ENCODE results near the gene ZNF490.
A peak's percentile ranks its signal among the peaks of the same experiment; 100 is the strongest.
"Not testable (repeated sequence)": the region's sequence is repeated elsewhere in the genome, so short reads cannot be mapped to it uniquely, and the experiment has no call there.

Gene ZNF490

GRCh38 chr19:12621253-12622024 is 10.8 kb upstream of the ZNF490 start:
- not testable (repeated sequence) for DNase-seq (ENCODE audit: low read depth in 2 of 2)

GRCh38 chr19:12617646-12618045 is 7.0 kb upstream of the ZNF490 start:
- no peak for DNase-seq (ENCODE audit: low read depth in 2 of 2)

GRCh38 chr19:12611361-12611699 is 717 bp upstream of the ZNF490 start:
- DNase-seq (ENCODE audit: low read depth in 2 of 2): no peak

GRCh38 chr19:12607631-12608030 is 3.0 kb downstream of the ZNF490 start:
- no peak for DNase-seq (ENCODE audit: low read depth in 2 of 2)

- DNase-seq (ENCODE audit: low read depth in 2 of 2): no peak
These were observed 3.8 kb downstream of the ZNF490 start for GRCh38 chr19:12606796-12607195.

GRCh38 chr19:12603714-12604113 is 6.9 kb downstream of the ZNF490 start:
- DNase-seq (ENCODE audit: low read depth in 2 of 2): peak in 1 of 2 donors; percentile 19

GRCh38 chr19:12597594-12597993 is 13.0 kb downstream of the ZNF490 start:
- no peak for DNase-seq (ENCODE audit: low read depth in 2 of 2)

- DNase-seq (ENCODE audit: low read depth in 2 of 2): no peak
These were observed 13.6 kb downstream of the ZNF490 start for GRCh38 chr19:12596927-12597548.

GRCh38 chr19:12596485-12596884 is 14.1 kb downstream of the ZNF490 start:
- DNase-seq (ENCODE audit: low read depth in 2 of 2): no peak

GRCh38 chr19:12581100-12581499 is 29.5 kb downstream of the ZNF490 start:
- no peak for DNase-seq (ENCODE audit: low read depth in 2 of 2)

- no peak for DNase-seq (ENCODE audit: low read depth in 2 of 2)
These were observed 30.4 kb downstream of the ZNF490 start for GRCh38 chr19:12580180-12580694.

GRCh38 chr19:12578641-12579040 is 32.0 kb downstream of the ZNF490 start:
- no peak for DNase-seq (ENCODE audit: low read depth in 2 of 2)

- DNase-seq (ENCODE audit: low read depth in 2 of 2): no peak
These were observed 36.6 kb downstream of the ZNF490 start for GRCh38 chr19:12574036-12574435.

GRCh38 chr19:12567951-12568350 is 42.7 kb downstream of the ZNF490 start:
- no peak for DNase-seq (ENCODE audit: low read depth in 2 of 2)

- not testable (repeated sequence) for DNase-seq (ENCODE audit: low read depth in 2 of 2)
These were observed 44.2 kb downstream of the ZNF490 start for GRCh38 chr19:12566380-12566779.

- DNase-seq (ENCODE audit: low read depth in 2 of 2): peak; percentile 83 to 92
These were observed 46.5 kb downstream of the ZNF490 start for GRCh38 chr19:12564016-12564664.

GRCh38 chr19:12555456-12555930 is 55.1 kb downstream of the ZNF490 start:
- no peak for DNase-seq (ENCODE audit: low read depth in 2 of 2)

GRCh38 chr19:12551060-12551832 is 59.4 kb downstream of the ZNF490 start, which contains the start of gene ZNF564:
ZNF564 (minus strand) TSS chr19:12551482; CDS start chr19:12551332, 150 bp downstream.
- peak; percentile 71 to 76 for DNase-seq (ENCODE audit: low read depth in 2 of 2)

- no peak for DNase-seq (ENCODE audit: low read depth in 2 of 2)
These were observed 63.7 kb downstream of the ZNF490 start for GRCh38 chr19:12546903-12547302.

- no peak for DNase-seq (ENCODE audit: low read depth in 2 of 2)
These were observed 64.5 kb downstream of the ZNF490 start for GRCh38 chr19:12546068-12546467.

- no peak for DNase-seq (ENCODE audit: low read depth in 2 of 2)
These were observed 65.3 kb downstream of the ZNF490 start for GRCh38 chr19:12545267-12545666.

- DNase-seq (ENCODE audit: low read depth in 2 of 2): no peak
These were observed 66.2 kb downstream of the ZNF490 start for GRCh38 chr19:12544401-12544876.
